SK-N-SH (cell line): ENCODE results near the gene LPAR1.

Experiments
- CTCF ChIP-seq: fragments of 200-600 bp; sonication (generic); IDR thresholded peaks from 2 replicates; pipeline ENCODE4 v1.6.1; 2017; ENCODE audit warnings: antibody characterized with exemption, mild to moderate bottlenecking, moderate library complexity
- EZH2phosphoT487 ChIP-seq: fragments of 200-600 bp; sonication (generic); IDR thresholded peaks from 2 replicates; pipeline ENCODE4 v1.6.1; 2017; ENCODE audit warnings: low read depth, mixed run types, mild to moderate bottlenecking, antibody characterized with exemption, moderate library complexity, borderline replicate concordance
- IRF3 ChIP-seq: fragments of 150-350 bp; IDR thresholded peaks from 2 replicates; pipeline ENCODE4 v1.6.1; 2016; ENCODE audit warnings: mild to moderate bottlenecking, low read depth, low read length
- RAD21 ChIP-seq: IDR thresholded peaks from 2 replicates; pipeline ENCODE4 v1.6.1; 2012; ENCODE audit warnings: mild to moderate bottlenecking, low read length

GRCh38 chr9:110923601-110924000 is 114.7 kb downstream of the LPAR1 start:
- TF ChIP-seq CTCF (no peak), RAD21 (no peak), EZH2phosphoT487 (no peak), IRF3 (no peak)
